A673 (cell line): ENCODE measurements around the gene ADAMTS2.

ENCODE experiments used
- CTCF ChIP-seq: fragments of 300-800, 200-600 bp; sonication (generic); conservative IDR thresholded peaks from 2 replicates; pipeline ENCODE4 v1.5.1; 2017; ENCODE audit warnings: low read depth, mild to moderate bottlenecking, antibody characterized with exemption, low read length, moderate library complexity, mixed read lengths
- EZH2 ChIP-seq: fragments of 200-600 bp; sonication (generic); IDR thresholded peaks from 2 replicates; pipeline ENCODE4 v1.6.1; 2017; ENCODE audit warnings: borderline replicate concordance, low read depth, mild to moderate bottlenecking, mixed read lengths, antibody characterized with exemption, low read length; ENCODE audit not compliant: poor library complexity, severe bottlenecking

DNA sequence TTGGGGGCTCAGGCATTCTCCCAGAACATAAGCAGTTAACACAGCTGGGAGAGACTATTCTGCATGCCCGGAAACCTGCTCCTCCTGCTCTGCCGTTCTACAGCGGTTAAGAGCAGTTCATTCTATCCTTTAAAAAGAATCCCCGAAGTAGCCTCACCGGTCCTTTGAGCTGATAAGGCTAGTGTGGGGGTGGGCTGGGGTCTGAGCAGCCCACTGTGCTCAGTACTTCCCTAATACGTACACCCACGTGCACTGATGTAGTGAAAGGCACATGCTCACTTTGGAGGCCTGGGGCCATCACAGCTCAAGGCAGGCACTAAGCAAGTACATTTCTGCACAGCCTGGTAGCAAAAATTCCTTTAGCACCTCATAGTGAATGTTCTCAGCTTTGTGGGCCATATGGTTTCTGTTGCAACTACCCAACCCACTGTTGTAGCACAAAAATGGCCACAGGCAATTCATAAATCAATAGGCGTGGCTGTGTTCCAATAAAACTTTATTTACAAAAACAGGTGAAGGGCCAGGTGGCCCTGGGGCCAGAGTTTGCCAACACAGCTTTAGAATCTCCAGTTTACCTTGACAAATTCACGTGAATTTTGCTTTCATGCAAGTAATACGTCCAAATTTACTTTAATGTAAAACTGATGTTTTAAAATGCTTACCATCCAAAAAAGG, 148.7 kb downstream of the ADAMTS2 start:
- no peak for TF ChIP-seq CTCF
- TF ChIP-seq EZH2 = no peak
